ENCODE measurements around the gene SCAMP2. TPM values are rescaled to one million over a fixed set of nuclear protein-coding genes. Genes with fewer than 3 reads are reported as not detected.

SCAMP2 gene
- total and polyA plus RNA-seq, 2 of the 13 experiments (the other 11 are each of a cell fraction or from before 2014, with no cell fraction given), result 34.8 to 121 TPM

DNA sequence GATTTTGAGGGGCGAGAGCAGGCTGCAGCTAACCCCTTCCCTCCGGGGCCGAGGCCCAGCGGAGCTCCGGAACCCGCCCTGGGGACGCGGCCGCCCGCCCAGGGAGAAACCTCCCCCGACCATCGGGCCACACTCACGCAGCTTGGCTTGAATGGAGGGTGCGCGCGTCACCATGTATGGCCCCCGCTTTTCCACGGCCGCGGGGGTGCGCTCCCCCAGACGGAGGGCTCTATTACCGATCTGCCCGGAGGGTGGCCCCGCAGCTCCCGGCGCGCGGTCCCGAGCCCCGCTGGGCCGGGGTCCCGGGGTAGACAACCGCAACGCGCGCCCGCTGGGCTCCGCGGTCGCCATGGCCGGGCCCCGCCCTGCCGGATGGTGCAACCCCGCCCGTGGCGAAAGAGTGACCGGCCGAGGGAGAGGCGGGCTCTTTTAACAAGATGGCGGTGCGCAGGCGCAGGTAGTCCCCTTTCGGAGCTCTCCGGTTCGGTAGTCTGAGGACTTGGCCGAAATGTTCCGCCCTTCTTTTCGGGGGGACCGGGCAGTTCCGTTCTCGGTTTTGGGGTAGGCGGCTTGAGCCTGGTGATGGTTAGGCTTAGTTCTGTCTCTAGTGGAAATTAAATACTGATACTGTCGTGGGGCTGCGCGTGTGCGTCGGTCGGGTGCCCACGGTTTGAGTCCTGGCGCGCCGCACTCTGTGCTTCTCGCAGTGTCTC is 33.4 kb upstream of the SCAMP2 start, which contains the start of gene FAM219B (continued):
- peak; percentile 27; the same call in 1 of the 2 replicates for TF ChIP-seq HOXA5 (CRISPR knock-in tag; IDR thresholded peaks at IDR 0.05)
- TF ChIP-seq NR2F6 (IDR thresholded peaks at IDR 0.05), result no peak
- no peak for TF ChIP-seq NR2F6 (CRISPR knock-in tag; IDR thresholded peaks at IDR 0.05)
- TF ChIP-seq RBFOX2 (IDR thresholded peaks at IDR 0.05; ENCODE audit: low read depth, low read length), result peak; percentile 94
- TF ChIP-seq HMGXB4 (CRISPR knock-in tag; IDR thresholded peaks at IDR 0.05; ENCODE audit: borderline replicate concordance in 1 of 2, low read depth in 1 of 2), result peak; percentile 39 to 78
- TF ChIP-seq DMTF1 (CRISPR knock-in tag; IDR thresholded peaks at IDR 0.05), result no peak
- TF ChIP-seq ZNF180 (CRISPR knock-in tag; IDR thresholded peaks at IDR 0.05; ENCODE audit: borderline replicate concordance, low read depth), result no peak
- TF ChIP-seq GATAD1 (CRISPR knock-in tag; IDR thresholded peaks at IDR 0.05), result peak; percentile 51
- peak; percentile 95 for TF ChIP-seq POLR2G (IDR thresholded peaks at IDR 0.05; ENCODE audit: low read depth, low read length)
- 0 out of 2 replicates have a peak, but pooled peaks have one; percentile 51 for TF ChIP-seq ZNF235 (CRISPR knock-in tag; IDR thresholded peaks at IDR 0.05; ENCODE audit: borderline replicate concordance)
- peak; percentile 94 for TF ChIP-seq YY1 (IDR thresholded peaks at IDR 0.05; ENCODE audit: insufficient read depth, insufficient replicate concordance, low read depth, low read length)
- TF ChIP-seq, protein P1, sequence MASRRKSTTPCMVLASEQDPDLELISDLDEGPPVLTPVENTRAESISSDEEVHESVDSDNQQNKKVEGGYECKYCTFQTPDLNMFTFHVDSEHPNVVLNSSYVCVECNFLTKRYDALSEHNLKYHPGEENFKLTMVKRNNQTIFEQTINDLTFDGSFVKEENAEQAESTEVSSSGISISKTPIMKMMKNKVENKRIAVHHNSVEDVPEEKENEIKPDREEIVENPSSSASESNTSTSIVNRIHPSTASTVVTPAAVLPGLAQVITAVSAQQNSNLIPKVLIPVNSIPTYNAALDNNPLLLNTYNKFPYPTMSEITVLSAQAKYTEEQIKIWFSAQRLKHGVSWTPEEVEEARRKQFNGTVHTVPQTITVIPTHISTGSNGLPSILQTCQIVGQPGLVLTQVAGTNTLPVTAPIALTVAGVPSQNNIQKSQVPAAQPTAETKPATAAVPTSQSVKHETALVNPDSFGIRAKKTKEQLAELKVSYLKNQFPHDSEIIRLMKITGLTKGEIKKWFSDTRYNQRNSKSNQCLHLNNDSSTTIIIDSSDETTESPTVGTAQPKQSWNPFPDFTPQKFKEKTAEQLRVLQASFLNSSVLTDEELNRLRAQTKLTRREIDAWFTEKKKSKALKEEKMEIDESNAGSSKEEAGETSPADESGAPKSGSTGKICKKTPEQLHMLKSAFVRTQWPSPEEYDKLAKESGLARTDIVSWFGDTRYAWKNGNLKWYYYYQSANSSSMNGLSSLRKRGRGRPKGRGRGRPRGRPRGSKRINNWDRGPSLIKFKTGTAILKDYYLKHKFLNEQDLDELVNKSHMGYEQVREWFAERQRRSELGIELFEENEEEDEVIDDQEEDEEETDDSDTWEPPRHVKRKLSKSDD (CRISPR knock-in tag; IDR thresholded peaks at IDR 0.05; ENCODE audit: low read depth), result peak; percentile 61; the same call in 1 of the 2 replicates
- TF ChIP-seq, protein P2, sequence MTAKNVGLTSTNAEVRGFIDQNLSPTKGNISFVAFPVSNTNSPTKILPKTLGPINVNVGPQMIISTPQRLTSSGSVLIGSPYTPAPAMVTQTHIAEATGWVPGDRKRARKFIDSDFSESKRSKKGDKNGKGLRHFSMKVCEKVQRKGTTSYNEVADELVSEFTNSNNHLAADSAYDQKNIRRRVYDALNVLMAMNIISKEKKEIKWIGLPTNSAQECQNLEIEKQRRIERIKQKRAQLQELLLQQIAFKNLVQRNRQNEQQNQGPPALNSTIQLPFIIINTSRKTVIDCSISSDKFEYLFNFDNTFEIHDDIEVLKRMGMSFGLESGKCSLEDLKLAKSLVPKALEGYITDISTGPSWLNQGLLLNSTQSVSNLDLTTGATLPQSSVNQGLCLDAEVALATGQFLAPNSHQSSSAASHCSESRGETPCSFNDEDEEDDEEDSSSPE (CRISPR knock-in tag; IDR thresholded peaks at IDR 0.05), result peak; percentile 74; the same call in 1 of the 2 replicates
- TF ChIP-seq ZNF24 (IDR thresholded peaks at IDR 0.05), result no peak
- no peak for TF ChIP-seq FOXC1 (CRISPR knock-in tag; IDR thresholded peaks at IDR 0.05; ENCODE audit: borderline replicate concordance)
- TF ChIP-seq ZFP41 (CRISPR knock-in tag; IDR thresholded peaks at IDR 0.05; ENCODE audit: borderline replicate concordance), result no peak
- peak; percentile 23; the same call in 1 of the 2 replicates for TF ChIP-seq MEIS2 (CRISPR knock-in tag; IDR thresholded peaks at IDR 0.05)
- TF ChIP-seq GLI4 (CRISPR knock-in tag; IDR thresholded peaks at IDR 0.05; ENCODE audit: borderline replicate concordance), result peak; percentile 69; the same call in 1 of the 2 replicates
- peak; percentile 28; the same call in 1 of the 2 replicates for TF ChIP-seq ZNF335 (CRISPR knock-in tag; IDR thresholded peaks at IDR 0.05)
- TF ChIP-seq ZNF331 (CRISPR knock-in tag; IDR thresholded peaks at IDR 0.05), result peak; percentile 36; the same call in 1 of the 2 replicates
- peak; percentile 83 for TF ChIP-seq ZFX (CRISPR knock-in tag; IDR thresholded peaks at IDR 0.05; ENCODE audit: low read depth)

Measured in HepG2 (cell line).